Mucosa of descending colon (tissue), 3 donors: ENCODE data around the gene TTC12. TPM values are rescaled to one million over a fixed set of nuclear protein-coding genes. Genes with fewer than 3 reads are reported as not detected.

ENCODE experiments used
- ATAC-seq: fragments of 200-7000 bp; cut with Tn5 transposase; one replicate; pipeline ENCODE4 v1.9.1; 2020; ENCODE audit warnings: mild to moderate bottlenecking, moderate library complexity
- DNase-seq, 3 donors: peaks; one replicate each; pipeline ENCODE4 v3.0.0-alpha.2; 2020
- H3K36me3 ChIP-seq: fragments of 200-600 bp; one replicate; pipeline ENCODE4 v1.8.0; 2021; ENCODE audit warnings: low read depth, mild to moderate bottlenecking
- H3K4me1 ChIP-seq: fragments of 200-600 bp; one replicate; pipeline ENCODE4 v1.8.0; 2021; ENCODE audit warnings: low read depth, mild to moderate bottlenecking
- H3K4me3 ChIP-seq: fragments of 200-600 bp; one replicate; pipeline ENCODE4 v1.8.0; 2021; ENCODE audit warnings: mild to moderate bottlenecking
- H3K9me3 ChIP-seq: fragments of 200-600 bp; one replicate; pipeline ENCODE4 v1.8.0; 2021; ENCODE audit warnings: mild to moderate bottlenecking
- CTCF ChIP-seq: fragments of 200-600 bp; IDR thresholded peaks from one replicate; pipeline ENCODE4 v1.8.0; 2022; ENCODE audit warnings: antibody characterized with exemption, mild to moderate bottlenecking
- intact Hi-C, 2 donors: fragments of 100-400 bp; cut with DNase I in 1 of 2; cut with micrococcal nuclease in 1 of 2; formaldehyde crosslinking; loops; one replicate each; pipeline versions ENCODE4 v1.11.0 to v1.11.1; 2022; cut with DNase I, micrococcal nuclease
- total RNA-seq, 3 donors: library from RNA; stranded (reverse); fragmentation: NEBNext Ultra II Directional in 2 of 3; extraction: Animal tissue kit (Norgen Biotek cat#: 25700) in 2 of 3; gene quantifications; one replicate each; pipeline versions ENCODE4 v1.2.1 to v1.2.4, GENCODE V29; 2021 to 2023
- donor health status: DM: no; HTN: no; CAD: no; lungs with moderate emphysema.
- donor health status: DM: no; HTN: no; CAD: no.
- donor health status: DM: no; HTN: yes; CAD: no.

The TTC12 gene
- total RNA-seq, 3 donors from 2014 or later: 13.5 to 20.7 (median 16.6) TPM

GRCh38 chr11:113408887-113409286, 94.5 kb downstream of the TTC12 start:
- H3K4me1 ChIP-seq: no peaks in the 10 kb centered on the region
- H3K4me3 ChIP-seq: no peak overlapping the region
- DNase-seq: no peak
- no peak for ATAC-seq
- intact Hi-C loops: no loop called here
- no peaks in the 10 kb centered on the region for H3K9me3 ChIP-seq
- no peaks in the 10 kb centered on the region for H3K36me3 ChIP-seq
- TF ChIP-seq CTCF: no peak

GRCh38 chr11:113409526-113409925, 95.1 kb downstream of the TTC12 start:
- intact Hi-C loops: no loop called here
- Histone ChIP-seq H3K9me3 (no peaks in the 10 kb centered on the region), H3K4me1 (no peaks in the 10 kb centered on the region)

DNA sequence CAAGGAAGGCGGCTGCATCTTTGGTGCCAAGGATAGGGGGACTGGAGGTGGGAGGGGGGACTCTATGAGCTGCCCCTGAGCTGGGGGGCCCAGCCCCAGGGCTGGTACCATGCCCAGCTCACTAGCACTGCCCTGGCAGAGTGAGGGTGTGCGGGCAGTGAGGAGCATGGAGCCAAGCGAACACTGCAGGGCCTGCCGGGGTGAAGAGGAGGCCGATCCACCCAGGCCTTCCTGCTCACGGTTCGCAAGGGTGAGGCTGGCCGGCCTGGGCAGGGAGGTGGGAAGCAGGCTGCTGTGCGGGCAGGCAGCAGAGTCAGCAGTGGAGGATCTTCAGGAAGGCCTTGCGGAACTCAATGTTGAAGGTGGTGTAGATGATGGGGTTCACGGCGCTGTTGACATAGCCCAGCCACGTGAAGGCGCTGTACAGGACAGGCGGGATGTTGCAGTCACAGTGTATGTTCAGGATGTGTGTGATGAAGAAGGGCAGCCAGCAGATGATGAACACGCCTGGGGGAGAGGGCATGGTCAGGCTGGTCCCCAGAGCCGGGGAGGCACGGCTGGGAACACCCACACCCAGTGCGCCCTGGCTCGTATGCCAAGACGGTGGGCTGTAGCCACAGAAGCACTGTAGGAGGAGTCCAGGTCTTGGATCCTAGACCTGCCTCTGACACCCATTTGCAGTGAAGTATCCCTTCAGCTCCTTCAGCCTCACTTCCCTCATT, 96.2 kb downstream of the TTC12 start:
- ATAC-seq (no peak), DNase-seq (no peak)
- Histone ChIP-seq H3K4me1 (no peaks in the 10 kb centered on the region), H3K9me3 (no peaks in the 10 kb centered on the region), H3K4me3 (no peak overlapping the region), H3K36me3 (no peaks in the 10 kb centered on the region)
- intact Hi-C loops: no loop called here
- no peak for TF ChIP-seq CTCF

More at GRCh38 chr11:113409526-113409925, 95.1 kb downstream of the TTC12 start:
- no peak for TF ChIP-seq CTCF
- DNase-seq: no peak
- Histone ChIP-seq H3K36me3 (no peaks in the 10 kb centered on the region), H3K4me3 (no peak overlapping the region)
- ATAC-seq: no peak

- intact Hi-C loops: no loop called here
- no peak for ATAC-seq
- no peak overlapping the region for H3K4me3 ChIP-seq
- no peak for TF ChIP-seq CTCF
- no peak for DNase-seq
- no peaks in the 10 kb centered on the region for H3K9me3 ChIP-seq
- no peaks in the 10 kb centered on the region for H3K4me1 ChIP-seq
- no peaks in the 10 kb centered on the region for H3K36me3 ChIP-seq
Measured at GRCh38 chr11:113411536-113411935, 97.2 kb downstream of the TTC12 start.

- no peak overlapping the region for H3K4me3 ChIP-seq
- no peak for TF ChIP-seq CTCF
- DNase-seq (no peak), ATAC-seq (no peak)
- no peaks in the 10 kb centered on the region for H3K36me3 ChIP-seq
- H3K4me1 ChIP-seq: no peaks in the 10 kb centered on the region
- intact Hi-C loops: no loop called here
- no peaks in the 10 kb centered on the region for H3K9me3 ChIP-seq
Measured at GRCh38 chr11:113412675-113413074, 98.3 kb downstream of the TTC12 start.
